Mesendoderm (in vitro differentiated cells): ENCODE results near the gene ITGB2.
"Not testable (repeated sequence)": the region's sequence is repeated elsewhere in the genome, so short reads cannot be mapped to it uniquely, and the experiment has no call there.

ENCODE experiments used
- DNase-seq: peaks from one replicate; pipeline ENCODE4 v3.0.0; 2013
- H2AK5ac ChIP-seq: 2 replicates; pipeline ENCODE4 v1.6.1; 2013; ENCODE audit warnings: low read length, inconsistent platforms
- H2BK120ac ChIP-seq: 2 replicates; pipeline ENCODE4 v1.6.1; 2013; ENCODE audit warnings: low read depth, mild to moderate bottlenecking, low read length, moderate library complexity, mixed read lengths
- H2BK15ac ChIP-seq: replicated peaks from 2 replicates; pipeline ENCODE4 v1.6.1; 2013; ENCODE audit warnings: low read depth, mild to moderate bottlenecking, moderate library complexity
- H2BK5ac ChIP-seq: 2 replicates; pipeline ENCODE4 v1.6.1; 2013; ENCODE audit warnings: low read length, inconsistent platforms
- H3K18ac ChIP-seq: 2 replicates; pipeline ENCODE4 v1.6.1; 2013; ENCODE audit warnings: mild to moderate bottlenecking, low read length, mixed read lengths
- H3K23ac ChIP-seq: one replicate; pipeline ENCODE4 v1.6.1; 2013; ENCODE audit warnings: low read length
- H3K27ac ChIP-seq: 2 replicates; pipeline ENCODE4 v1.5.1; 2013; ENCODE audit warnings: low read depth, mild to moderate bottlenecking, inconsistent platforms, low read length, moderate library complexity
- H3K27me3 ChIP-seq: 2 replicates; pipeline ENCODE4 v1.6.1; 2013; ENCODE audit warnings: low read length, control low read depth, mild to moderate bottlenecking, inconsistent platforms; ENCODE audit not compliant: insufficient read depth, poor library complexity
- H3K36me3 ChIP-seq: 2 replicates; pipeline ENCODE4 v1.6.1; 2013; ENCODE audit warnings: low read length, inconsistent platforms; ENCODE audit not compliant: control insufficient read depth, insufficient read depth
- H3K4ac ChIP-seq: one replicate; pipeline ENCODE4 v1.6.1; 2013; ENCODE audit warnings: low read depth, mild to moderate bottlenecking, low read length, moderate library complexity
- H3K4me1 ChIP-seq: 2 replicates; pipeline ENCODE4 v1.6.1; 2013; ENCODE audit warnings: low read depth, low read length, inconsistent platforms; ENCODE audit not compliant: control insufficient read depth
- H3K4me2 ChIP-seq: 2 replicates; pipeline ENCODE4 v1.6.1; 2013; ENCODE audit warnings: low read length
- H3K4me3 ChIP-seq: 2 replicates; pipeline ENCODE4 v1.5.1; 2013; ENCODE audit warnings: mild to moderate bottlenecking, low read length
- H3K56ac ChIP-seq: one replicate; pipeline ENCODE4 v1.6.1; 2013; ENCODE audit warnings: low read length
- H3K79me1 ChIP-seq: 2 replicates; pipeline ENCODE4 v1.6.1; 2013; ENCODE audit warnings: low read length, inconsistent platforms
- H3K79me2 ChIP-seq: 2 replicates; pipeline ENCODE4 v1.6.1; 2013; ENCODE audit warnings: mild to moderate bottlenecking, low read length; ENCODE audit not compliant: control insufficient read depth, insufficient read depth
- H3K9ac ChIP-seq: 2 replicates; pipeline ENCODE4 v1.6.1; 2013; ENCODE audit warnings: low read length, inconsistent platforms
- H4K5ac ChIP-seq: one replicate; pipeline ENCODE4 v1.6.1; 2013; ENCODE audit warnings: low read length
- H4K8ac ChIP-seq: one replicate; pipeline ENCODE4 v1.6.1; 2013; ENCODE audit warnings: low read depth, mild to moderate bottlenecking, control low read depth, low read length, moderate library complexity
- WGBS: extraction: QIAGEN DNeasy Blood & Tissue Kit; methylation state at CpG from one replicate; pipeline ENCODE4 v1.1.7; 2013; ENCODE audit warnings: low lambda C conversion rate, missing lambda C conversion rate; ENCODE audit not compliant: insufficient coverage; ENCODE audit errors: extremely low coverage; 5-methylcytosine and 5-hydroxymethylcytosine counted together

Gene ITGB2

DNA sequence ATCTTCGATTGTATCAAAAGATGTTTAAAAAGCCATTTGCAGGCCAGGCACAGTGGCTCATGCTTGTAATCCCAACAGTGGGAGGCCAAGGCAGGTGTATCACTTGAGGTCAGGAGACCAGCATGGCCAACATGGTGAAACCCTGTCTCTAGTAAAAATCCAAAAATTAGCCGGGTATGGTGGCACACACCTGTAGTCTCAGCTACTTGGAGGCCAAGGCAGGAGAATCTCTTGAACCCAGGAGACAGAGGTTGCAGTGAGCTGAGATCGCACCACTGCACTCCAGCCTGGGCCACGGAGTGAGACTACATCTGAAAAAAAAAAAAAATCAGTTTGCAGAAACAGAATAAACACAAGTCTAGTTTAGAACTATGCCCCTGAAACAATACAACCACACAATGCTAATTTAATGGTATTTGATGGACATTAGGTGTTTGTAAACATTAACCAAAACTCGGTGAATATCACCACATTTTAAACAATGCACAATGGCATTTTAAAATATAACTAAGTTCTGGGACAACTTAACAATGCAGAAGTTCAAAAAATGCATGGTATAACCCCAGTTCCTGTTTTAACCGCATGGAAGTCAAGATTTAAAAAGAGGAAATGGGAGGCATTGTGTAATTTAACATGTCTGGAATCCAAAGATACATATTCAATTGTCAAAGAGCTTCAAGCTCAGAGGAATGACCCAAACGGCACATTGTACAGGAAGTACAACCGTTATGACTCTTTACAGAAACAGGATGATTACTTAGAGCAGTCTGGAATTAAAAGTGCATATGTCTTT, 40.1 kb downstream of the ITGB2 start:
- Histone ChIP-seq H3K79me1 (no peaks in the 10 kb centered on the region), H3K9ac (no peak overlapping the region), H4K8ac (no peak overlapping the region), H2BK15ac (no peak overlapping the region), H3K79me2 (no peaks in the 10 kb centered on the region), H2AK5ac (no peak overlapping the region), H2BK5ac (no peak overlapping the region), H3K27ac (no peak overlapping the region), H3K4me2 (no peak overlapping the region), H3K18ac (no peak overlapping the region), H3K4me3 (no peak overlapping the region), H3K4ac (no peak overlapping the region), H2BK120ac (no peak overlapping the region), H3K27me3 (no peaks in the 10 kb centered on the region), H3K56ac (no peak overlapping the region), H3K4me1 (no peaks in the 10 kb centered on the region), H4K5ac (no peak overlapping the region), H3K23ac (no peak overlapping the region), H3K36me3 (no peaks in the 10 kb centered on the region)
- DNase-seq: no peak
- no CpG with 5 or more reads among the region's 8 CpGs for WGBS

DNA sequence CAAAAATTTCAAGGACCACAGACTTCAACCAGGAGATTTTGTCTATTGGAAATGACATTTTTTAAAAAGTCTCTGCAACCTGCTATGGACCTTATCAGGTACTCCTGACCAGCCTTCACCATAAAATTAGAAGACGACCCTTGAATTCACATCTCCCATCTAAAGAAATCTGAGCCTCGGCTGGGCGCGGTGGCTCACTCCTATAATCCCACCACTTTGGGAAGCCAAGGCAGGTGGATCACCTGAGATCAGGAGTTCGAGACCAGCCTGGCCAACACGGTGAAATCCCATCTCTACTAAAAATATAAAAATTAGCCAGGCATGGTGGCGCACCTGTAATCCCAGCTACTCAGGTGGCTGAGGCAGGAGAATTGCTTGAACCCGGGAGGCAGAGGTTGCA, 41.5 kb downstream of the ITGB2 start:
- not testable (repeated sequence) for H3K9ac ChIP-seq, H3K4me1 ChIP-seq, DNase-seq, H4K8ac ChIP-seq, H3K27me3 ChIP-seq, H3K4me2 ChIP-seq, H3K79me2 ChIP-seq, H3K18ac ChIP-seq, H2BK120ac ChIP-seq, H2AK5ac ChIP-seq, H3K36me3 ChIP-seq, H3K56ac ChIP-seq, H3K4ac ChIP-seq, H3K4me3 ChIP-seq, H2BK5ac ChIP-seq, H3K23ac ChIP-seq, H3K79me1 ChIP-seq, H2BK15ac ChIP-seq, H3K27ac ChIP-seq, H4K5ac ChIP-seq
- no CpG with 5 or more reads among the region's 8 CpGs for WGBS

DNA sequence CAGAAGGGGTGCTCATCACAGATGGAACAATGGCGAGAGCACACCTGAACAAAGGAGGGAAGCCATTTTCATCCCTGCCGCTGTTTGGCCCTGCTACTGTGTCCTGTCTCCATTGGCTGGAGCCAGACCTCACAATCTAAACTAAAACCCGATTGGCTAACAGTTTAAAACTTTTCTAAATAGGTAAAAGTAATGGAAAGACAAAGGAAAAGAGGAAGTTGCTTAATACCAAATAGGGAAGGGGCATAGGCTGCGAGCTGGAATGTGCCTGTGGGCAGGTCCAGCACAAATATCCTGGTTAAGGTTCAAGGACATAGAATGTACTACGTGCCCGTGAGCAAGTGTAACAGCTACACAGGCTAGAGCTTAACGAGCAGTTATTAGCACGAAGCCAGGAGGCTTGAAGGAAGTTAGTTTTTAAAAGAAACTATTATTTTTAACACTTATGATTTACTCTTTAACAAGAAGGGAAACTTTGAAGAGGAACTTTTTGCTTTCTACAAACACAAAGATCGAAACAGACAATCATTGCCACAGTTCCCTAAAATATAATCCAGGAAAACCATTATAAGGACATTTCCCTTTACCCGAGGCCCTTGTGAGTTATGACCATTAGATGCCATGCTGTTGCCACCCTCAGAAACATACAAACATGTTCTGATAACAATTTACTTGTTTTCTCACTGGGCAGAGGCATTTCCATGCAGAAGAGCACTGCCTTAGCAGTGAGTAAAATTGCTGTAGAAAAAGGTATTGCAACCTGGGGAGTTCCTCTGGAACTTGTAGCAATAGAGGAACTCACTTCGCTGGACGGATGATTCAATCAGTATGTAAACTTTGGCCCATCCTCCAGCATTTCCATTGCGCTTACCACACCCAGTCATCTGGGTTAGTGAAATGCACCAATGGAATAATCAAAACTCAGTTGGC, 42.4 kb downstream of the ITGB2 start:
- no peaks in the 10 kb centered on the region for H3K27me3 ChIP-seq
- no peak overlapping the region for H3K27ac ChIP-seq
- H3K23ac ChIP-seq: no peak overlapping the region
- no peak overlapping the region for H4K5ac ChIP-seq
- no peak overlapping the region for H2AK5ac ChIP-seq
- H3K9ac ChIP-seq: no peak overlapping the region
- DNase-seq: no peak
- H3K79me2 ChIP-seq: no peaks in the 10 kb centered on the region
- no peaks in the 10 kb centered on the region for H3K4me1 ChIP-seq
- H2BK15ac ChIP-seq: no peak overlapping the region
- no peak overlapping the region for H3K18ac ChIP-seq
- H2BK120ac ChIP-seq: no peak overlapping the region
- no peak overlapping the region for H3K56ac ChIP-seq
- H4K8ac ChIP-seq: no peak overlapping the region
- WGBS: no CpG with 5 or more reads among the region's 13 CpGs
- H3K4me3 ChIP-seq: no peak overlapping the region
- H3K4ac ChIP-seq: no peak overlapping the region
- H3K4me2 ChIP-seq: no peak overlapping the region
- no peaks in the 10 kb centered on the region for H3K36me3 ChIP-seq
- no peak overlapping the region for H2BK5ac ChIP-seq
- H3K79me1 ChIP-seq: no peaks in the 10 kb centered on the region

DNA sequence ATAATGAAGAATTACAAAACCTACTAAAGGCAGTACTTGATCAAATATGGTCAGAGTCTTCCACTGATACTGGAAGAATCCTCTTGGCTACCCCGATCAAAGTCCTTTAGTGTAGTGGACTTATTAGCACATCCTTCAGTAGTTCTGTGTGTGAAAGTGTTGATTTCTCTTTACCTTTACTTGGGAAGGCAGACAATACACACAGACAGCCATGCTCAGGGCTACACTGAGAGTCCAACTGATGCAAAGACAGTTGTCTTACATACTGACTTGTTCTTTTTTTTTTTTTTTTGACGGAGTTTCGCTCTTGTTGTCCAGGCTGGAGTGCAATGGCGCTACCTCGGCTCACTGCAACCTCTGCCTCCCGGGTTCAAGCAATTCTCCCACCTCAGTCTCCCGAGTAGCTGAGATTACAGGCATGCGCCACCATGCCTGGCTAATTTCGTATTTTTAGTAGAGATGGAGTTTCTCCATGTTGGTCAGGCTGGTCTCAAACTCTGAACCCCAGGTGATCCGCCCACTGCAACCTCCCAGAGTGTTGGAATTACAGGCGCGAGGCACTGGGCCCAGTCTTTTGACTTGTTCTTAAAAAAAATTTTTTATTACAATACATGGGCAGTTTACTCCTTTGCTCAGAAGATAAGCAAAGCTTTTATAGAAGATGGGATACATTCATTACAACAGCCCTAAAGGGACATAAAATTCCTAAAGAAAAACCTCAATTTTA, 43.7 kb downstream of the ITGB2 start:
- no peak overlapping the region for H3K18ac ChIP-seq
- H3K4ac ChIP-seq: no peak overlapping the region
- H3K4me1 ChIP-seq: peaks cover under 1% of the 10 kb centered on the region
- H3K23ac ChIP-seq: no peak overlapping the region
- H3K4me2 ChIP-seq: no peak overlapping the region
- no peak overlapping the region for H3K4me3 ChIP-seq
- H3K27me3 ChIP-seq: no peaks in the 10 kb centered on the region
- no peak overlapping the region for H4K5ac ChIP-seq
- no peak overlapping the region for H4K8ac ChIP-seq
- H3K36me3 ChIP-seq: no peaks in the 10 kb centered on the region
- no peak overlapping the region for H3K27ac ChIP-seq
- no peak overlapping the region for H2BK120ac ChIP-seq
- H2BK5ac ChIP-seq: no peak overlapping the region
- H3K79me1 ChIP-seq: peaks cover 2% of the 10 kb centered on the region
- peaks cover 11% of the 10 kb centered on the region for H3K79me2 ChIP-seq
- no peak for DNase-seq
- H2AK5ac ChIP-seq: no peak overlapping the region
- no peak overlapping the region for H2BK15ac ChIP-seq
- H3K9ac ChIP-seq: no peak overlapping the region
- H3K56ac ChIP-seq: no peak overlapping the region
- WGBS: no CpG with 5 or more reads among the region's 12 CpGs

- no peak overlapping the region for H3K4me2 ChIP-seq
- peaks cover 7% of the 10 kb centered on the region for H3K4me1 ChIP-seq
- no peak overlapping the region for H2BK120ac ChIP-seq
- no peak overlapping the region for H3K23ac ChIP-seq
- no peak for DNase-seq
- H3K18ac ChIP-seq: no peak overlapping the region
- no peaks in the 10 kb centered on the region for H3K36me3 ChIP-seq
- H2BK15ac ChIP-seq: no peak overlapping the region
- WGBS: no CpG with 5 or more reads among the region's 6 CpGs
- peaks cover 7% of the 10 kb centered on the region for H3K79me1 ChIP-seq
- H3K27ac ChIP-seq: no peak overlapping the region
- H3K27me3 ChIP-seq: no peaks in the 10 kb centered on the region
- no peak overlapping the region for H3K9ac ChIP-seq
- no peak overlapping the region for H2BK5ac ChIP-seq
- H4K8ac ChIP-seq: no peak overlapping the region
- H3K4me3 ChIP-seq: no peak overlapping the region
- H3K56ac ChIP-seq: no peak overlapping the region
- H3K79me2 ChIP-seq: peaks cover 28% of the 10 kb centered on the region
- H2AK5ac ChIP-seq: no peak overlapping the region
- no peak overlapping the region for H3K4ac ChIP-seq
- no peak overlapping the region for H4K5ac ChIP-seq
Observed at GRCh38 chr21:44875316-44875700, 45.4 kb downstream of the ITGB2 start.
